ENCODE results near the gene EDC3. TPM values are rescaled to one million over a fixed set of nuclear protein-coding genes. Genes with fewer than 3 reads are reported as not detected.
"Not testable (repeated sequence)": the region's sequence is repeated elsewhere in the genome, so short reads cannot be mapped to it uniquely, and the experiment has no call there.

The EDC3 gene
- total RNA-seq = 10 to 100 TPM in 5 of 9 donors, 1 to 10 TPM in 4; 3.9 to 25.3 (median 11.3) TPM
- 10 to 100 TPM; 13.6 to 18.9 (median 18.6) TPM for polyA plus RNA-seq
- long read RNA-seq, donor 1, transcript EDC3-201 (7 exons, 3,763 nt) = major isoform, 5 of 8 reads
- long read RNA-seq, donor 1, partial matches to known transcripts = 0 of 8 reads
- long read RNA-seq, donor 1, other reads (novel, unspliced or antisense) = 0 of 8 reads
- long read RNA-seq, donor 2, partial matches to known transcripts = 0 of 4 reads
- long read RNA-seq, donor 2, other reads (novel, unspliced or antisense) = 0 of 4 reads
- long read RNA-seq, donor 3, partial matches to known transcripts = 0 of 4 reads
- long read RNA-seq, donor 3, other reads (novel, unspliced or antisense) = 0 of 4 reads
- long read RNA-seq, donor 4, partial matches to known transcripts = 0 of 3 reads
- long read RNA-seq, donor 4, other reads (novel, unspliced or antisense) = 1 of 3 reads
- long read RNA-seq, donor 5, transcript EDC3-201 (7 exons, 3,763 nt) = major isoform, 16 of 36 reads
- long read RNA-seq, donor 5, transcript EDC3-214 (8 exons, 1,825 nt) = minor isoform, 7 of 36 reads
- long read RNA-seq, donor 5, partial matches to known transcripts = 4 of 36 reads
- long read RNA-seq, donor 5, other reads (novel, unspliced or antisense) = 9 of 36 reads
- long read RNA-seq, donor 6, partial matches to known transcripts = 0 of 7 reads
- long read RNA-seq, donor 6, other reads (novel, unspliced or antisense) = 2 of 7 reads
- long read RNA-seq, donor 7, partial matches to known transcripts = 0 of 5 reads
- long read RNA-seq, donor 7, other reads (novel, unspliced or antisense) = 0 of 5 reads
- long read RNA-seq, donor 8, transcript EDC3-201 (7 exons, 3,763 nt) = major isoform, 7 of 10 reads
- long read RNA-seq, donor 8, partial matches to known transcripts = 0 of 10 reads
- long read RNA-seq, donor 8, other reads (novel, unspliced or antisense) = 0 of 10 reads
- long read RNA-seq, donor 9, partial matches to known transcripts = 0 of 5 reads
- long read RNA-seq, donor 9, other reads (novel, unspliced or antisense) = 0 of 5 reads
- long read RNA-seq, donor 10, partial matches to known transcripts = 5 of 9 reads
- long read RNA-seq, donor 10, other reads (novel, unspliced or antisense) = 0 of 9 reads

- peak within 1 kb of the TSS in 4 of 5 donors; percentile 34 to 87 (median 64) for H3K27ac ChIP-seq
- TF ChIP-seq CTCF (IDR thresholded peaks at IDR 0.05) = no peak
- TF ChIP-seq POLR2A (IDR thresholded peaks at IDR 0.05) = no peak
- no peaks in the 10 kb centered on the region for H3K9me3 ChIP-seq (replicated peaks in 1 of 3)
- H3K27me3 ChIP-seq = no peaks in the 10 kb centered on the region
- H3K4me1 ChIP-seq (replicated peaks in 1 of 2) = peaks cover 0 to 23% of the 10 kb centered on the region in 2 donors
- WGBS, 4 donors = 0 to 1% (median 1%) methylated on average over 27 to 46 of the region's 46 CpGs
- H3K4me3 ChIP-seq = peak within 1 kb of the TSS; percentile 15 to 87 (median 64)
- peak; percentile 81 to 92 (median 90) for DNase-seq
- intact Hi-C loops (cut with DNase I) = no loop called here
- H3K36me3 ChIP-seq (replicated peaks in 1 of 2) = no peaks in the 10 kb centered on the region
These were observed at the start of gene EDC3 for GRCh38 chr15:74695597-74696397. Gene EDC3, minus strand, starts transcription at chr15:74696024. Its CDS starts 20,900 bp downstream, at chr15:74675124.

GRCh38 chr15:74742422-74742821 is 46.6 kb upstream of the EDC3 start:
- TF ChIP-seq CTCF (IDR thresholded peaks at IDR 0.05) (no peak), POLR2A (IDR thresholded peaks at IDR 0.05) (no peak)
- Histone ChIP-seq H3K4me3 (no peak overlapping the region), H3K27ac (no peak overlapping the region), H3K36me3 (replicated peaks in 1 of 2) (no peaks in the 10 kb centered on the region), H3K4me1 (replicated peaks in 1 of 2) (no peaks in the 10 kb centered on the region), H3K27me3 (no peaks in the 10 kb centered on the region), H3K9me3 (replicated peaks in 1 of 3) (no peaks in the 10 kb centered on the region)
- intact Hi-C loops (cut with DNase I) = no loop called here
- no peak for DNase-seq
- WGBS, 4 donors = 69 to 78% (median 77%) methylated on average over 5 of the region's 5 CpGs

GRCh38 chr15:74738239-74738638 is 42.4 kb upstream of the EDC3 start:
- H3K4me1 ChIP-seq (replicated peaks in 1 of 2); H3K36me3 ChIP-seq (replicated peaks in 1 of 2); H3K27me3 ChIP-seq; intact Hi-C loops (cut with DNase I); H3K9me3 ChIP-seq (replicated peaks in 1 of 3); DNase-seq; H3K4me3 ChIP-seq; H3K27ac ChIP-seq: not testable (repeated sequence)
- WGBS, 4 donors = 64 to 74% (median 68%) methylated on average over 5 of the region's 5 CpGs

DNA sequence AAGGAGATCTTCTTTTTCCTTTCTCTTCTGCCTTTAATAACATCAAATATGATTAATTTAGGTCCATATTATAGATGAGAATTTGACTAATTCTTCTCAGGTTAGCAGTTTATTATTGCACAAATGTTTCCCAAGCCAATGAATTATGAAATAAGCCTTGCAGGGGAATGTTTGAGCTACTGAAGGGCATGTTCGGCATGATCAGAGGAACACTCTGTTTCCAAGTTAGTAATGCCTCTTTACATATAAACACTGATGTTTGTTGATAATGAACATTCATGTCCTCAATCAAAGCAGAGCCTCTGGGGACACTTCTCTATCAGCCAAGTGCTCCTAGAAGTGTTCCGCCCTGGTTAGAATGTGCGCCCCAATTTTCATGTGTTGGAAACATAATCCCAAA is 39.5 kb upstream of the EDC3 start:
- 76 to 86% (median 80%) methylated on average over 3 of the region's 3 CpGs for WGBS, 4 donors
- TF ChIP-seq POLR2A (IDR thresholded peaks at IDR 0.05) = no peak
- TF ChIP-seq CTCF (IDR thresholded peaks at IDR 0.05) = no peak
- Histone ChIP-seq H3K27ac (no peak overlapping the region), H3K27me3 (no peaks in the 10 kb centered on the region), H3K36me3 (replicated peaks in 1 of 2) (no peaks in the 10 kb centered on the region), H3K9me3 (replicated peaks in 1 of 3) (no peaks in the 10 kb centered on the region), H3K4me3 (no peak overlapping the region), H3K4me1 (replicated peaks in 1 of 2) (no peaks in the 10 kb centered on the region)
- DNase-seq = no peak
- intact Hi-C loops (cut with DNase I) = no loop called here
